ENCODE data around the gene AGAP3.

- TF ChIP-seq EZH2 (IDR thresholded peaks at IDR 0.05; ENCODE audit: borderline replicate concordance, low read depth, low read length, poor library complexity, severe bottlenecking) (no peak), CTCF (conservative IDR thresholded peaks at IDR 0.05; ENCODE audit: low read depth, low read length) (no peak)
Measured at GRCh38 chr7:151047976-151048815, 38.1 kb upstream of the AGAP3 start, which contains the start of gene ASIC3.
